BE2C (cell line): Measurements from ENCODE around the gene KCTD13.

Source experiments
- DNase-seq: peaks from one replicate; pipeline ENCODE4 v3.0.0-alpha.2; 2020
- H3K27me3 ChIP-seq: fragments of 250-450 bp; sonication (Bioruptor Pico); 2 replicates; pipeline ENCODE4 v1.5.1; 2020; ENCODE audit warnings: mild to moderate bottlenecking
- H3K36me3 ChIP-seq: fragments of 250-450 bp; sonication (Bioruptor Pico); 2 replicates; pipeline ENCODE4 v1.5.1; 2020; ENCODE audit warnings: mild to moderate bottlenecking
- H3K4me1 ChIP-seq: fragments of 250-450 bp; sonication (Bioruptor Pico); 2 replicates; pipeline ENCODE4 v1.5.1; 2020
- H3K4me3 ChIP-seq: 2 replicates; pipeline ENCODE4 v1.5.1; 2011; ENCODE audit warnings: low read depth, low read length
- H3K9me3 ChIP-seq: fragments of 250-450 bp; sonication (Bioruptor Pico); 2 replicates; pipeline ENCODE4 v1.5.1; 2020
- CTCF ChIP-seq: IDR thresholded peaks from 2 replicates; pipeline ENCODE4 v1.5.1; 2012; ENCODE audit warnings: mild to moderate bottlenecking, low read depth, low read length

The KCTD13 gene

GRCh38 chr16:29877266-29877961, 48.6 kb downstream of the KCTD13 start:
- Histone ChIP-seq H3K36me3 (no peaks in the 10 kb centered on the region; the same call in 1 of the 2 replicates), H3K4me3 (no peak overlapping the region), H3K9me3 (no peaks in the 10 kb centered on the region), H3K4me1 (peaks cover 3% of the 10 kb centered on the region; the same call in 1 of the 2 replicates), H3K27me3 (no peaks in the 10 kb centered on the region)
- no peak for TF ChIP-seq CTCF
- DNase-seq, result peak; percentile 88

GRCh38 chr16:29876594-29877249, 49.3 kb downstream of the KCTD13 start:
- DNase-seq, result no peak
- TF ChIP-seq CTCF, result no peak
- H3K4me3 ChIP-seq, result no peak overlapping the region
- H3K27me3 ChIP-seq, result no peaks in the 10 kb centered on the region
- no peaks in the 10 kb centered on the region for H3K9me3 ChIP-seq
- H3K4me1 ChIP-seq, result peaks cover 3% of the 10 kb centered on the region; the same call in 1 of the 2 replicates
- no peaks in the 10 kb centered on the region; the same call in 1 of the 2 replicates for H3K36me3 ChIP-seq

GRCh38 chr16:29876217-29876593, 49.8 kb downstream of the KCTD13 start:
- no peak for DNase-seq
- no peak for TF ChIP-seq CTCF
- H3K9me3 ChIP-seq, result no peaks in the 10 kb centered on the region
- no peak overlapping the region for H3K4me3 ChIP-seq
- H3K27me3 ChIP-seq, result no peaks in the 10 kb centered on the region
- H3K4me1 ChIP-seq, result peaks cover 3% of the 10 kb centered on the region; the same call in 1 of the 2 replicates
- no peaks in the 10 kb centered on the region; the same call in 1 of the 2 replicates for H3K36me3 ChIP-seq

- H3K9me3 ChIP-seq, result no peaks in the 10 kb centered on the region
- no peaks in the 10 kb centered on the region for H3K36me3 ChIP-seq
- peaks cover 3% of the 10 kb centered on the region; the same call in 1 of the 2 replicates for H3K4me1 ChIP-seq
- H3K27me3 ChIP-seq, result no peaks in the 10 kb centered on the region
- no peak for TF ChIP-seq CTCF
- no peak overlapping the region for H3K4me3 ChIP-seq
- DNase-seq, result no peak
These were observed 50.8 kb downstream of the KCTD13 start for GRCh38 chr16:29875206-29875605.

GRCh38 chr16:29873319-29873718, 52.7 kb downstream of the KCTD13 start:
- no peaks in the 10 kb centered on the region for H3K27me3 ChIP-seq
- no peak for TF ChIP-seq CTCF
- no peak for DNase-seq
- H3K4me1 ChIP-seq, result peaks cover 3% of the 10 kb centered on the region; the same call in 1 of the 2 replicates
- no peaks in the 10 kb centered on the region for H3K36me3 ChIP-seq
- no peaks in the 10 kb centered on the region for H3K9me3 ChIP-seq
- no peak overlapping the region for H3K4me3 ChIP-seq
